HepG2 (cell line): Measurements from ENCODE around the gene NSFL1C. TPM values are rescaled to one million over a fixed set of nuclear protein-coding genes. Genes with fewer than 3 reads are reported as not detected.

ENCODE experiments used
- ATAC-seq: fragments of 200-7000 bp; cut with Tn5 transposase; 3 replicates; pipeline ENCODE4 v1.9.1; 2020; ENCODE audit warnings: mild to moderate bottlenecking, moderate library complexity
- BruUV-seq: library from RNA; stranded (reverse); fragments of 400-500 nt; replicated peaks from 2 replicates; lab custom pipeline; 2021; lab: Mats Ljungman, UMichigan
- CTCF ChIA-PET: fragments of 300-600 bp; formaldehyde crosslinking; extraction: SDS; loops from one replicate; lab custom pipeline; 2021; ENCODE audit warnings: low total read pairs, inconsistent platforms, low intra/inter-chr PET ratio; lab: Yijun Ruan, JAX
- POLR2A ChIA-PET: fragments of 350-600 bp; sonication (Branson Sonifier 250); formaldehyde crosslinking; loops from one replicate; lab custom pipeline; 2020; ENCODE audit warnings: antibody characterized with exemption, inconsistent platforms; lab: Yijun Ruan, JAX
- DNase-seq: peaks from one replicate; pipeline ENCODE4 v3.0.0-alpha.2; 2015; ENCODE audit warnings: low spot score
- FAIRE-seq: peaks from 3 replicates; lab custom pipeline; 2011; peaks lifted over from hg19 to GRCh38; lab: Jason Lieb, UNC
- H2AFZ ChIP-seq: one replicate; pipeline ENCODE4 v1.6.1; 2011; ENCODE audit warnings: low read length, inconsistent platforms
- H3K27ac ChIP-seq: fragments of 300-600 bp; 3 replicates; pipeline ENCODE4 v1.8.0; 2011; ENCODE audit warnings: mixed run types, mild to moderate bottlenecking, mixed read lengths, low read length, inconsistent platforms; ENCODE audit not compliant: insufficient read depth; ENCODE audit errors: extremely low read length
- H3K27me3 ChIP-seq, 2 experiments: fragments of 200-600 bp in 1 of 2; 2 replicates in 1 of 2; 3 replicates in 1 of 2; pipeline versions ENCODE4 v1.6.0 to v1.8.0; 2011; ENCODE audit warnings: low read length in 2 of 2, mild to moderate bottlenecking in 2 of 2, moderate library complexity in 2 of 2, inconsistent platforms in 1 of 2; ENCODE audit not compliant: insufficient read depth in 2 of 2, control insufficient read depth in 1 of 2
- H3K36me3 ChIP-seq, 2 experiments: fragments of 200-600 bp in 1 of 2; replicated peaks in 1 of 2; 2 replicates in 1 of 2; 3 replicates in 1 of 2; pipeline versions ENCODE4 v1.5.1 to v1.8.0; 2011; ENCODE audit warnings: low read length in 2 of 2, inconsistent platforms in 1 of 2; ENCODE audit not compliant: insufficient read depth in 2 of 2, control insufficient read depth in 1 of 2
- H3K4me1 ChIP-seq: 2 replicates; pipeline ENCODE4 v1.5.1; 2012; ENCODE audit warnings: low read length, inconsistent platforms; ENCODE audit not compliant: insufficient read depth
- H3K4me2 ChIP-seq: 2 replicates; pipeline ENCODE4 v1.6.0; 2011; ENCODE audit warnings: low read depth, low read length, inconsistent platforms
- H3K4me3 ChIP-seq, 3 experiments: fragments of 200-600 bp in 1 of 3; sonication (generic), shearing (Covaris generic) in 1 of 3; replicated peaks in 1 of 3; 2 replicates each; pipeline ENCODE4 v1.5.1; 2011 to 2016; ENCODE audit warnings: low read length in 3 of 3, inconsistent platforms in 2 of 3, low read depth in 2 of 3, mild to moderate bottlenecking in 2 of 3, control low read depth in 1 of 3, mixed read lengths in 1 of 3; ENCODE audit not compliant: insufficient read depth in 1 of 3
- H3K79me2 ChIP-seq: one replicate; pipeline ENCODE4 v1.6.1; 2011; ENCODE audit warnings: low read length, inconsistent platforms; ENCODE audit not compliant: insufficient read depth
- H3K9ac ChIP-seq: 2 replicates; pipeline ENCODE4 v1.6.0; 2011; ENCODE audit warnings: mild to moderate bottlenecking, low read depth, low read length, inconsistent platforms; ENCODE audit not compliant: insufficient read depth
- H3K9me3 ChIP-seq: 2 replicates; pipeline ENCODE4 v1.5.1; 2012; ENCODE audit warnings: mild to moderate bottlenecking, low read length
- H4K20me1 ChIP-seq: 2 replicates; pipeline ENCODE4 v1.6.0; 2011; ENCODE audit warnings: inconsistent platforms, mild to moderate bottlenecking, low read length, moderate library complexity; ENCODE audit not compliant: insufficient read depth
- ATF1 ChIP-seq: IDR thresholded peaks from 2 replicates; pipeline ENCODE4 v1.6.1; 2016; ENCODE audit warnings: mild to moderate bottlenecking, control low read depth
- BCL3 ChIP-seq: sonication (generic); formaldehyde crosslinking; IDR thresholded peaks from 2 replicates; pipeline ENCODE4 v1.5.1; 2020; ENCODE audit warnings: mild to moderate bottlenecking, missing genetic modification reagents, moderate library complexity
- EP300 ChIP-seq, 3 experiments: sonication (generic) in 1 of 3; formaldehyde crosslinking in 1 of 3; IDR thresholded peaks; 2 replicates each; pipeline versions ENCODE4 v1.5.1 to v1.6.1; 2011 to 2020; ENCODE audit warnings: low read depth in 2 of 3, low read length in 2 of 3, borderline replicate concordance in 1 of 3, improper control_type of control experiment in 1 of 3, mild to moderate bottlenecking in 1 of 3, missing genetic modification reagents in 1 of 3, moderate library complexity in 1 of 3
- ERF ChIP-seq: IDR thresholded peaks from 2 replicates; pipeline ENCODE4 v1.6.1; 2018; ENCODE audit warnings: missing biosample characterization, missing genetic modification reagents
- ETV5 ChIP-seq: IDR thresholded peaks from 2 replicates; pipeline ENCODE4 v1.6.1; 2018; ENCODE audit warnings: missing biosample characterization, missing genetic modification reagents, inconsistent platforms, borderline replicate concordance
- GLI4 ChIP-seq: sonication (generic); formaldehyde crosslinking; IDR thresholded peaks from 2 replicates; pipeline ENCODE4 v1.5.1; 2020; ENCODE audit warnings: missing genetic modification reagents, mild to moderate bottlenecking, moderate library complexity, borderline replicate concordance
- HMG20A ChIP-seq: IDR thresholded peaks from 2 replicates; pipeline ENCODE4 v1.6.1; 2016; ENCODE audit warnings: borderline replicate concordance
- HNRNPLL ChIP-seq: fragments of 200-400 bp; formaldehyde crosslinking; IDR thresholded peaks from 2 replicates; pipeline ENCODE4 v1.6.1; 2017; ENCODE audit warnings: mild to moderate bottlenecking, low read depth, low read length; ENCODE audit not compliant: poor library complexity, severe bottlenecking
- KDM2A ChIP-seq: sonication (generic); formaldehyde crosslinking; IDR thresholded peaks from 2 replicates; pipeline ENCODE4 v1.4.0; 2020; ENCODE audit warnings: low read depth, missing genetic modification reagents, borderline replicate concordance
- KLF13 ChIP-seq: sonication (generic); formaldehyde crosslinking; IDR thresholded peaks from 2 replicates; pipeline ENCODE4 v1.4.0; 2020; ENCODE audit warnings: mild to moderate bottlenecking, missing genetic modification reagents
- MIXL1 ChIP-seq: IDR thresholded peaks from 2 replicates; pipeline ENCODE4 v1.6.1; 2016
- MTERF4 ChIP-seq: sonication (generic); formaldehyde crosslinking; IDR thresholded peaks from 2 replicates; pipeline ENCODE4 v1.8.0; 2023; ENCODE audit warnings: mild to moderate bottlenecking, missing genetic modification reagents
- MXI1 ChIP-seq: IDR thresholded peaks from 3 replicates; pipeline ENCODE4 v1.6.1; 2012; ENCODE audit warnings: low read depth, low read length, inconsistent platforms, borderline replicate concordance
- NCOA2 ChIP-seq: sonication (generic); formaldehyde crosslinking; IDR thresholded peaks from 2 replicates; pipeline ENCODE4 v1.8.0; 2022; ENCODE audit warnings: inconsistent platforms
- PBX3 ChIP-seq: sonication (generic); formaldehyde crosslinking; IDR thresholded peaks from 2 replicates; pipeline ENCODE4 v1.8.1; 2023; ENCODE audit warnings: missing genetic modification reagents, inconsistent platforms, borderline replicate concordance
- RORA ChIP-seq: sonication (generic); formaldehyde crosslinking; IDR thresholded peaks from 2 replicates; pipeline ENCODE4 v1.5.0; 2020; ENCODE audit warnings: mild to moderate bottlenecking, missing genetic modification reagents, moderate library complexity
- TSC22D2 ChIP-seq: sonication (generic); formaldehyde crosslinking; IDR thresholded peaks from 2 replicates; pipeline ENCODE4 v1.5.1; 2020; ENCODE audit warnings: missing genetic modification reagents, mild to moderate bottlenecking, borderline replicate concordance
- U2AF2 ChIP-seq: fragments of 200-400 bp; formaldehyde crosslinking; IDR thresholded peaks from 2 replicates; pipeline ENCODE4 v1.6.1; 2017; ENCODE audit warnings: low read depth, mild to moderate bottlenecking, low read length
- ZMYM3 ChIP-seq: sonication (generic); formaldehyde crosslinking; IDR thresholded peaks from 2 replicates; pipeline ENCODE4 v1.5.1; 2020; ENCODE audit warnings: mild to moderate bottlenecking, missing genetic modification reagents
- ZNF354B ChIP-seq: sonication (generic); formaldehyde crosslinking; IDR thresholded peaks from 2 replicates; pipeline ENCODE4 v1.8.0; 2022; ENCODE audit warnings: mild to moderate bottlenecking, missing genetic modification reagents
- WGBS: methylation state at CpG from one replicate; pipeline ENCODE4 v1.1.6; 2017; ENCODE audit warnings: low lambda C conversion rate; 5-methylcytosine and 5-hydroxymethylcytosine counted together
- in situ Hi-C: cut with HindIII; loops from 2 replicates; pipeline ENCODE4 v1.10.0; 2017; ENCODE audit warnings: low pct_unique_long_range_greater_than_20kb; ENCODE audit not compliant: extremely low pct_ligation_motif_present
- intact Hi-C: fragments of 100-400 bp; cut with micrococcal nuclease; formaldehyde crosslinking; loops from one replicate; pipeline ENCODE4 v1.10.0; 2022; ENCODE audit not compliant: unreplicated experiment
- polyA plus RNA-seq, 8 experiments: library from polyadenylated mRNA; depleted of rRNA in 3 of 8; stranded (reverse) in 7 of 8; unstranded in 1 of 8; fragments of >200 nt; fragmentation: Illumina TruSeq in 4 of 8; extraction: Trizol in 4 of 8; gene quantifications; 2 replicates each; pipeline versions ENCODE4 v1.2.1 to v1.2.3, GENCODE V29; 2011 to 2016; ENCODE audit warnings: low read depth in 4 of 8, missing spikeins in 1 of 8, mixed read lengths in 1 of 8; ENCODE audit not compliant: insufficient read depth in 1 of 8
- total RNA-seq, 5 experiments: library from RNA; depleted of rRNA; stranded (reverse); fragments of >200 nt; fragmentation: Illumina TruSeq; extraction: Trizol; gene quantifications; 2 replicates each; pipeline ENCODE4 v1.2.3, GENCODE V29; 2016; ENCODE audit warnings: low read depth in 1 of 5

Gene NSFL1C
- total and polyA plus RNA-seq, 2 of the 13 experiments (the other 11 are each of a cell fraction or from before 2014, with no cell fraction given), result 22.9 to 62.7 TPM

GRCh38 chr20:1467355-1468116, 887 bp upstream of the NSFL1C start:
- no TSS peak for BruUV-seq
- peaks cover 12 to 17% of the 10 kb centered on the region in 2 experiments; a peak in 4 of 5 replicates for H3K36me3 ChIP-seq
- H3K9me3 ChIP-seq, result no peaks in the 10 kb centered on the region
- H3K79me2 ChIP-seq, result peaks cover 37% of the 10 kb centered on the region
- H3K4me3 ChIP-seq, result peak overlapping the region; percentile 30 to 98 (median 55)
- WGBS, result 32% methylated on average over 22 of the region's 22 CpGs
- in situ Hi-C loops (no loop called here), intact Hi-C loops (loop anchor here (1.0 to 2.0 kb wide), 2 partner anchors 75 to 349 kb away; partner anchors contain the start of genes FKBP1A and PSMF1)
- peak overlapping the region; percentile 97 for H3K4me2 ChIP-seq
- ATAC-seq (peak; percentile 1; the same call in 2 of the 3 replicates), FAIRE-seq (no peak), DNase-seq (peak; percentile 68)
- ChIA-PET POLR2A (interaction anchor here (1.5 to 3.3 kb wide), 3 partner anchors 74 to 142 kb away, joined by 4 to 32 read pairs (median 8); partner anchors contain the start of gene FKBP1A), CTCF (interaction anchor here (0.9 to 2.5 kb wide), 2 partner anchors 36 to 310 kb away, joined by 3 to 9 read pairs; no protein-coding TSS in a partner anchor)
- no peaks in the 10 kb centered on the region; a peak in 2 of 5 replicates for H3K27me3 ChIP-seq
- peak overlapping the region; percentile 74 for H3K9ac ChIP-seq
- H3K4me1 ChIP-seq, result peaks cover 64% of the 10 kb centered on the region
- peak overlapping the region; percentile 47 for H2AFZ ChIP-seq
- H3K27ac ChIP-seq, result peak overlapping the region; percentile 62
- H4K20me1 ChIP-seq, result peaks cover 13% of the 10 kb centered on the region
- no peak for TF ChIP-seq PBX3 (CRISPR knock-in tag)
- no peak for TF ChIP-seq ATF1
- peak; percentile 76; the same call in 1 of the 2 replicates for TF ChIP-seq GLI4 (CRISPR knock-in tag)
- TF ChIP-seq MTERF4, result no peak
- TF ChIP-seq RORA (CRISPR knock-in tag), result no peak
- TF ChIP-seq ETV5 (CRISPR knock-in tag), result peak; percentile 8; the same call in 1 of the 2 replicates
- TF ChIP-seq HNRNPLL, result no peak
- TF ChIP-seq NCOA2 (CRISPR knock-in tag), result no peak
- no peak for TF ChIP-seq U2AF2
- 0 out of 2 replicates have a peak, but pooled peaks have one; percentile 25 for TF ChIP-seq BCL3 (CRISPR knock-in tag)
- TF ChIP-seq TSC22D2, result peak; percentile 30; the same call in 1 of the 2 replicates
- peak; percentile 56; the same call in 1 of the 2 replicates for TF ChIP-seq ZMYM3 (CRISPR knock-in tag)
- TF ChIP-seq EP300 (IDR thresholded peaks at IDR 0.05; ENCODE audit: low read depth in 2 of 2, low read length in 2 of 2), result peak; percentile 15 to 33; a peak in 2 of 4 replicates
- no peak for TF ChIP-seq EP300 (CRISPR knock-in tag; IDR thresholded peaks at IDR 0.05; ENCODE audit: borderline replicate concordance)
- TF ChIP-seq ERF (CRISPR knock-in tag), result peak; percentile 57; the same call in 1 of the 2 replicates
- TF ChIP-seq KDM2A, result no peak
- TF ChIP-seq MIXL1, result 0 out of 2 replicates have a peak, but pooled peaks have one; percentile 0
- 0 out of 2 replicates have a peak, but pooled peaks have one; percentile 69 for TF ChIP-seq KLF13 (CRISPR knock-in tag)
- TF ChIP-seq ZNF354B (CRISPR knock-in tag), result 0 out of 2 replicates have a peak, but pooled peaks have one; percentile 55
- peak; percentile 52; the same call in 2 of the 3 replicates for TF ChIP-seq MXI1
- TF ChIP-seq HMG20A, result 0 out of 2 replicates have a peak, but pooled peaks have one; percentile 12
